HG03060 (cell line): ENCODE data around the gene STN1.

ENCODE experiments used
- ATAC-seq: cut with Tn5 transposase; IDR thresholded peaks from one replicate; pipeline ENCODE4 v1.9.1; 2021; ENCODE audit warnings: low read depth, moderate number of reproducible peaks; ENCODE audit not compliant: unreplicated experiment

The STN1 gene

DNA sequence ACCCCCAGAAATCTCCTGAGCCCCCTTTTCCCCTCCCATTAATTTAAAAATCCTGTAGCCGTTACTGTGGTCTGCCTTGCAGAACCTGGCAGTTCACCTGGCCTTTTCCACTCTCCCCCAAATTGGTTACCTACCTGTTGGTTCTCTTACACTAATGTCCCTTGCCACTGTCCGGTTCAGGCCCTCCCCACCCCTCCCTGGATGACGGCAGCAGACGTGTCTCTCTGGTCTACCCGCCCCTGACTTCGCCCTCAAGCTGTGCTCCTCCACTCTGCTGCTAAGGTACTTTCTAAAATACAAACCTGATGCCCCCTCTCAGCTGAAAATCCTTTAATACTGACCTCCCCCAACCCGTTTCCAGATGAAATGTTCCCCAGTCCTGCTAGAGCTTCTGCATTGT lies 47.0 kb downstream of the STN1 start:
- ATAC-seq: no peak

DNA sequence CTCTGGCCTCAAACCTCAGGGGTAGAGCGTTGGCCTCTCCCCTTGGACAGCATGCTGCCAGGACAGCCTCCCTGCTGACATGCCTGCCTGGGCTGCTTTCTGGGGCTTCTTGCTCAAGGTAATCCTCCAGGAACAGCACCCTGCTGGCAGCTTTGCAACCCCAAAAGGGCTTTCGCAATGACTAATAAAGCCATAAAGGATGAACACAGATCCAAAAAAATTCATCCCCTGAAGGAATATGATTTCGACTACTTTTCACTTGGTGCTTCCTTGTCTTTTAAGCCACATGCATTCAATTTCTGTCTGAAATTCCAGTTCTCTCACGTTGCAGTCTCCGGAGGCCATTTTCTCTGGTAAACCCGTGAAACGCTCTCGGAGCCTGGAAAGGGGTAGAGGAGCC lies 47.5 kb downstream of the STN1 start:
- no peak for ATAC-seq

- no peak for ATAC-seq
These were observed 48.6 kb downstream of the STN1 start for GRCh38 chr10:103869336-103869735.

- no peak for ATAC-seq
These were observed 49.8 kb downstream of the STN1 start for GRCh38 chr10:103868200-103868599.

DNA sequence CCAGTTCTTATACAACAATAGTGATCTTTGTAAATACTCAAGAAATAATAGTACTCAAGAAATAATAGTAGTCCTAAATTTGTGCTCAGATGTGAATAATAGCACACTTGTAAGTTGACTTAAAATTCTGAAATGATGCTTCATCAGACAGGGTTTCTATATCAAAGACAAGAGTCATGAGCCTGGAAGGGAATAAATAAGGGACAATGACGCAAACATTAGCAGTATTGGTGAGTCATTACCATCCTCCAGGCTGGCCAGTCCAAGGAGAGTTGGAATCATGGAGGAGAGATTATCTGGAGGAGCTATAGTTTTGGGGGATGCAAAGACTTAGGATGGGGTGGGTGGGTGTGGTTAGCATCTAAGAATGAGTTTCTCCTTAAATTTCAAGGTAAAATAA lies 56.5 kb downstream of the STN1 start:
- no peak for ATAC-seq

DNA sequence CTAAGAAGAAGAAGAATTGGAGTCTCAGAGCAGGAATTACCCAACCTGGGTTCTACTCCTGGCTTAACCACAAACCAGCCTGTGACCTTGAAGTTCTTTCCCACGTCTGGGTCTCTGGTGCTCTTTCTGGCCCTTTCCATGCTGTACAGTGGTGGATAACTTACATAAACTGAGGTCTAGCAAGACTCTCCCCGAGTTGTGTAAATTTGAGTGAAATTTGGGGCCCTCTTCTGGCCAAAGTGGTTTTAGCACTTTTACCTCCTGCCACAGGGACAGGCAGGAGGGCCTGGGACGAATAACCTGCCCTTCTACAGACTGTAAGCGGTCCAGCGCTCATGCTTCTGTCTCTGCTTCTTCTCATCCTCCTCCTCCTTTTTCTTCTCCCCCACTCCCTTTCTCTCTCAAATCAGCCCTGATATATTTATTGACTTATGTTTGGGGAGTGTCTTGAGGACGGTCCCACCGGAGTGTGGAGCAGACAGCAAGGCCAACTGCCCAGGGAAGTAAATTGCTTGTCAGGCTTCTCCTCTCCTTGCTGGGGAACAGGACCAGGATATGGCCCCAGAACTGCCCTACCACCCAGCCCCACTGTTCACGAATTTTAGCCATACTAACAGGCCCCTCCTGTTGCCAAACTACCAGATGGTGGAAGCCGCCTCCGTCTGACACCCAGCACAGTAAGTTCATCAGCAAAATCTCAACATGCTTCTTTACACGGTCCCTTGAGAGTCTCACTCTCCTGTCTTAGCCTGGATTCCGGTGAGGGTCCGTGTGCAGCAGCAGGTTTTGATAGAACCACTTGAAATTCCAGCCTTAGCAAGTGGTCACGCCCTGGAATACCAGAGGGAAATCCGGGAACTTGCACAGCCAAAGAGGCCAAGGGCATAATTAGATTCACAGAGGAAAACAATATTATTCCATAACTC lies 58.6 kb downstream of the STN1 start:
- no peak for ATAC-seq

DNA sequence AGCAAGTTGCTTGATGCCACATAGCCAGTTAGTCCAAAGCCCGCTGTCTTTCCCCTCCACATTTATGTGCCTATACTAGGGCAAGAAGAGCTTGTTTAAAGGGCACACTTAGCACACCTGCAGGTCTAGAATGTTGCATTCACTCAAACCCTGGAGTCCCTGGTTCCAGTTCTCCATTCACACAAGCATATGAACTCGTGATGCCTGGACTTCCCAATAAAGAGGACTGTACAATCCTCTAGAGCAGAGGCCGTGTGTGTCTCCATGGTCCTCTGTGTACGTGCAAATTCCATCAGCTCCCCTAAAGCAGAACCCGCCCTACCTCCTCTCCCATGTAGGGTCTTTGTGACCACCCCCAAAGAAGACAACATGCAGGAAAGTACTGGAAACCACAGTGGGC lies 59.6 kb downstream of the STN1 start:
- ATAC-seq: no peak

DNA sequence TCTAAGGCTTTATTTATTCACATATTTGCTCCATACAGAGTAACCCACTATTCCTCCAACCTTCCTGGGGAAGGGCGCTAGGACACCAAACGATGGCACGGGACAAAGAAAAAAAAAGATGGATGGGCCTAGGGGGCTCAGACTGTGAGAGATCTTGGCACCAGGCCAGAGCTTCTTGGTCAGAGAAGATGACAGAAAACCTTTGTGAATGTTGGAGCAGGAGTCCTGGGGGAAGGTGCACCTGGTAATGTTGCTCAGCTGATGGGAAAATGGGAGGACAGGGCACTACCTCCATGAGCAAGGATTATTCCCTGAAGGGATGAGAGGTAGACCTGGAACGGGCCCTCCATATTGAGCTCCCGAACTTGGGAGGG lies 61.2 kb downstream of the STN1 start:
- no peak for ATAC-seq

- ATAC-seq: no peak
These were observed 61.9 kb downstream of the STN1 start for GRCh38 chr10:103855852-103856796.

DNA sequence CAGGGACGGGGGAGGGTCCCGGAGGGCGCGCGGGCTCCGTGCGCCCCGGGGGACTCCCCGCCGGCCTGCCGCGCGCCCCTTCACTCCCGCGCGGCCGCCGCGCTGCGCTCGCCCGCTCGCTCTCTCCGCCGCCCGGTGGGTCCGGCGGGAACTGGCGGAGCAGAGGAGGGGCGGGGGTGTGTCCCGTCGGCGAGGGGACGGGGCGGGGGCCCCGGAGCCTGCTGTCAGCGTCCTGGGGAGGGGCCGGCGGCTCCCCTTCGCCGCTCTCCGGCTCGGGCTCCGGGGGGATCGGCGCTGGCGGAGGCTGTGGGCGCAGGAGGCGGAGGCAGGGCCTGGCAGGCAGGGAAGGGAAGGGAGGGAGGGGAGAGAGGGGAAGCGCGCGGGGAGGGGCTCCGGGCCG lies 62.6 kb downstream of the STN1 start, which contains the start of gene SH3PXD2A:
SH3PXD2A (minus strand) TSS at position 153 of the 400 bp plus-strand sequence. CDS start 310 bp downstream, outside the sequence.
- no peak for ATAC-seq

- ATAC-seq: no peak
These were observed 63.1 kb downstream of the STN1 start for GRCh38 chr10:103854686-103855391.

GRCh38 chr10:103854265-103854685 lies 63.7 kb downstream of the STN1 start:
- no peak for ATAC-seq

DNA sequence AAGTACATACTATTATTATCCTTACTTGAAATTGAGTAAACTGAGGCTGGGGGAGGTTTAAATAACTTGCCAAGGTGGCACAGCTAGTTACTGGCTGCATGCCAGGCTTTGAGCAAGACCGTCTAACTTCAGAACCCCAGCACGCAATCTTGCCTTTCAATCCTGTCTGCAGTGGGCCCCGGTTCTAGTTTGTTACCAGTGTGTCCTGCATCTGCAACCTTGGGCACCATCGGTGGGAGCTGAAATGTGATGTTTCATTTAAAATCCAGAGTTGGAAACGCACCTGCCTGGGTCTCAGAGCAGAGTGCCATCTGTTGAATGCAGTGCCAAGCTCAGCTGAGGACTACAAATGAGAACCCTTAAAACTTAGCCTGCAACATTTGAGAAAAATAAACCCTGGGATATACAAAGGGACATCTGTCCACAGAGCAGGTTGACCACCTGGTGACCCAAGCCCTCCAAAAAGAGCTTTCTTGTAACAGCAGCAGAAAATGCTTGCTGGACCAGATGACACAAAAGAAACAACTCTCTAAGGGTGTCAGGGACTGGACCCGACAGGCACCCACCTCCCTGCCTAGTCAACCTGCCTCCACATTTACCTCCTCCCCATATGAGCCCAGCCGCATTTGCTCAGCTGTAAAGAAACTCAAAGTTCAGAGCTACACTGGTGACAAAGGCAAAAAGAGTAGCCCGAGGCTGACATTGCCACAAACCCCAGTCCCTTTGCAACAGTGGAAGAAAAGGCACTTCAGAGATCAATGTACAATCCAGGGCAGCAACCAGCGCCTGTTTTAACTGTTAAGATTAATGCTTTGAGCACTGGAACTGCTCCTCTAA lies 64.3 kb downstream of the STN1 start:
- no peak for ATAC-seq

DNA sequence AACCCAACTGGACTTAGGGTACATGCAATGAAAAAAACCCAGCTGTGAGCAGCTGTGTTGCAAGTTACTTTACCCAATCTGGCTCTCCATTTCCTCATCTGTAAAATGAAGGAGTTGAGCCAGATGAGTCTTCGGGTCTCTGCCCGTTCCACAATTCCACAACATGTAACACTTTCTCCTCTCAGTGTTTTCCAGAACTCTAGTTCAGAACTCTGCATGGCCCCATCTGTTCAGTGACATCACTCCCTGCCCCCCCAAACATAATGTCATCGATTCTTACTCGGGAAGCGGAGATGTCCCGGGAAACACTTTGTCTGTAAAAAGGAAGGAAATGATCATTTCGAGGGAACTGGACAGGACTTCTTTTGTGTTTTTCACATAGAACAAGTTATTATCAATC lies 65.1 kb downstream of the STN1 start:
- ATAC-seq: no peak

GRCh38 chr10:103852189-103852711 lies 65.7 kb downstream of the STN1 start:
- ATAC-seq: no peak

DNA sequence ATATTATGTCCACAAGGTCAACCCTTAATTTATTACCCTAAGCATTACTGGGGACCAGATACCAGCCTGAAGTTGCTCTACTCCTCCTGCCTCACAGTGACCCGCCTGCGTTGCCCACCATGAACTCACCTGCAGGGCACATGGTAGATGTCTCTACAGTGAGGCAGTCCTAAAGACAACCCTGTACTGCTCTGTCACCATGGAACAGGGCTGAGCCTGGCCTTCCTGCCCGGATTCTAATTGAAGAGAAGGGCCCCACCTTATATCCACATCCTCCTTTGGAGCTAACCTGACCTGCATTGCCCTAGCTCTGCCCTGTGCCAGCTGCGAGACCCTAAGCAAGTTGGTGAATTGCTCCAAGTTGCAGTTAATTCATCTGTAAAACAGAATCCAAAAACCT lies 66.7 kb downstream of the STN1 start:
- ATAC-seq: no peak

- ATAC-seq: no peak
These were observed 67.5 kb downstream of the STN1 start for GRCh38 chr10:103850572-103850895.

- ATAC-seq: no peak
These were observed 68.0 kb downstream of the STN1 start for GRCh38 chr10:103849880-103850571.
